Measurements from ENCODE around the gene TTLL6.

The TTLL6 gene

DNA sequence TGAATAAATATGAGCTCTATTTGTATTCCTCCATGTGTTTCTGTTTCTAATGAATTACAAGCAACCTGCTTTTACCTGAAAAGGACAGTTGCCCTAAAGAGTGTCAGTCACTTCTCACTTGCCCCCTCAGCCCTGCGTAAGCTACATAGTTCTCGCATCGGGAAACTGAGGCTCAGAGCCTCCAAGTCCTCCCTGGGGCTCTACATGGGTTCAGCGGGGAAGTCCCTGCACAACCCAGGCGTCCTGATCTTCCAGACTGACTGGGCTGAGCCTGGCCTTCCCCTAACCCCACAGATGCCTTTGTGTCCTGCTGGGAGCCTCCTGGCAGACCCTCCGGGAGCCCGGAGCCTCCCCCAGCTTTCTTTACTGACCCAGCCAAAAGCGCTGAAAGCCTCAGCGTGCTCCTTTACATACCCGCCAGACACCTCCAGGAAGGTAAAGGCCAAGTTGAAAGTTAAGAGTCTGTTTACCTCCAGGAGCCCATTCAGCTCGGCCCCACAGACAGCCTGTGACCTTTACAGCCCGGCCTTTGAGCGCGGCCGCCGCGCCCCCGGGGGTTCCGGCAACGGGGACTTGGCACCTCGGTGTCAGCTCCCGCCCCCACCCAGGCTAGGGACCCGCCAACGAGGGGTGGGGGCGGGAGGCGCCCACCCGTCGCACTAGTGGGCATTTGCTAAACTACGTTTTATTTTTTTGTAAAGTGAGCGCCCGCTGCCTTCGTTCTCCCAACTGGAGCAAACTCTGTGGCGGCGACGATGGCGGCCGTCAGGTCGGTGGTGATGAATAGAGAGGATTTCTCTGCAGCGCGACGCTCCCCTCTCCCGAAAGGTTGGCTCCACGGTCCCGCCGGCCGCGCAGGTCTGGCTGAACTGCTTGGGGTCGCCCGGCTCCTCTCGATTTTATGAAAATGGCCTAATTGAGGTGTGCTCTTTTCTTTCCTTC lies 84.1 kb downstream of the TTLL6 start:
- TF ChIP-seq, protein P1, sequence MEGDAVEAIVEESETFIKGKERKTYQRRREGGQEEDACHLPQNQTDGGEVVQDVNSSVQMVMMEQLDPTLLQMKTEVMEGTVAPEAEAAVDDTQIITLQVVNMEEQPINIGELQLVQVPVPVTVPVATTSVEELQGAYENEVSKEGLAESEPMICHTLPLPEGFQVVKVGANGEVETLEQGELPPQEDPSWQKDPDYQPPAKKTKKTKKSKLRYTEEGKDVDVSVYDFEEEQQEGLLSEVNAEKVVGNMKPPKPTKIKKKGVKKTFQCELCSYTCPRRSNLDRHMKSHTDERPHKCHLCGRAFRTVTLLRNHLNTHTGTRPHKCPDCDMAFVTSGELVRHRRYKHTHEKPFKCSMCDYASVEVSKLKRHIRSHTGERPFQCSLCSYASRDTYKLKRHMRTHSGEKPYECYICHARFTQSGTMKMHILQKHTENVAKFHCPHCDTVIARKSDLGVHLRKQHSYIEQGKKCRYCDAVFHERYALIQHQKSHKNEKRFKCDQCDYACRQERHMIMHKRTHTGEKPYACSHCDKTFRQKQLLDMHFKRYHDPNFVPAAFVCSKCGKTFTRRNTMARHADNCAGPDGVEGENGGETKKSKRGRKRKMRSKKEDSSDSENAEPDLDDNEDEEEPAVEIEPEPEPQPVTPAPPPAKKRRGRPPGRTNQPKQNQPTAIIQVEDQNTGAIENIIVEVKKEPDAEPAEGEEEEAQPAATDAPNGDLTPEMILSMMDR (IDR thresholded peaks at IDR 0.05; ENCODE audit: low read depth, low read length): no peak
- no peak for DNase-seq (ENCODE audit: low read depth in 2 of 2)
- no peak overlapping the region for H3K4me3 ChIP-seq (replicated peaks in 1 of 2; ENCODE audit: low read depth in 2 of 2, low read length in 2 of 2)

DNA sequence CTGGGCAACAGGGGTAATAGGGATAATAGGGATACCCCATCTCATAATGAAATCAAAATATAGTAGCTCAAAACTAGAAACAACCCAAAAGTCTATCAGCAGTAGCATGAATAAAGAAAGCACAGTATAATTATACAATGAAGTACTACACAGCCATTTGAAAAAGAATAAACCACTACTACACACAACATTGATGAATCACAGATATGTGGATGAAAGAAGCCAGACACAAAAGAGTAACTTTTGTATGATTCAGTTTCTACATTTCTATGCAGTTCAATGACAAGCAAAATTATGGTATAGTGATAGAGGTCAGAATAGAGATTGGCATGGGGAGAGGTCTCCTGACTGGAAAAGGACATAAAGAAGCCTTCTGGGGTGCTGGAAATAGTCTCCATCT lies 85.7 kb downstream of the TTLL6 start:
- TF ChIP-seq, protein P1 (IDR thresholded peaks at IDR 0.05; ENCODE audit: low read depth, low read length): no peak
- no peak overlapping the region for H3K4me3 ChIP-seq (replicated peaks in 1 of 2; ENCODE audit: low read depth in 2 of 2, low read length in 2 of 2)
- DNase-seq (ENCODE audit: low read depth in 2 of 2): no peak

DNA sequence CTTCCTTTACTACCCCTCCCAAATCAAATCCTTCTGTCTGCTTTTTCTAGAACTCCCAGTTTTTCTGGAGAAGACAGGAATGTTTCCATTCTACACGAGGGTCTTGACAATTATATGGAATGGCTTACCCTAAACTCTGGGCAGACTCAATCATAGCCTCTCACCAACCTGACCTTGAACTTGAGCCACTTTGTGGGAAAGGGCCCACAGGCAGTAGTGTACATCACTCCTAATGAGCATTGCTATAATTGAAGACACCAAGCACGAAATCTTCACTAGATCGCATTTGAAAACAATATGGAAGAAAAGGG lies 86.8 kb downstream of the TTLL6 start:
- DNase-seq (ENCODE audit: low read depth in 2 of 2): no peak
- no peak overlapping the region for H3K4me3 ChIP-seq (replicated peaks in 1 of 2; ENCODE audit: low read depth in 2 of 2, low read length in 2 of 2)
- TF ChIP-seq, protein P1 (IDR thresholded peaks at IDR 0.05; ENCODE audit: low read depth, low read length): no peak

DNA sequence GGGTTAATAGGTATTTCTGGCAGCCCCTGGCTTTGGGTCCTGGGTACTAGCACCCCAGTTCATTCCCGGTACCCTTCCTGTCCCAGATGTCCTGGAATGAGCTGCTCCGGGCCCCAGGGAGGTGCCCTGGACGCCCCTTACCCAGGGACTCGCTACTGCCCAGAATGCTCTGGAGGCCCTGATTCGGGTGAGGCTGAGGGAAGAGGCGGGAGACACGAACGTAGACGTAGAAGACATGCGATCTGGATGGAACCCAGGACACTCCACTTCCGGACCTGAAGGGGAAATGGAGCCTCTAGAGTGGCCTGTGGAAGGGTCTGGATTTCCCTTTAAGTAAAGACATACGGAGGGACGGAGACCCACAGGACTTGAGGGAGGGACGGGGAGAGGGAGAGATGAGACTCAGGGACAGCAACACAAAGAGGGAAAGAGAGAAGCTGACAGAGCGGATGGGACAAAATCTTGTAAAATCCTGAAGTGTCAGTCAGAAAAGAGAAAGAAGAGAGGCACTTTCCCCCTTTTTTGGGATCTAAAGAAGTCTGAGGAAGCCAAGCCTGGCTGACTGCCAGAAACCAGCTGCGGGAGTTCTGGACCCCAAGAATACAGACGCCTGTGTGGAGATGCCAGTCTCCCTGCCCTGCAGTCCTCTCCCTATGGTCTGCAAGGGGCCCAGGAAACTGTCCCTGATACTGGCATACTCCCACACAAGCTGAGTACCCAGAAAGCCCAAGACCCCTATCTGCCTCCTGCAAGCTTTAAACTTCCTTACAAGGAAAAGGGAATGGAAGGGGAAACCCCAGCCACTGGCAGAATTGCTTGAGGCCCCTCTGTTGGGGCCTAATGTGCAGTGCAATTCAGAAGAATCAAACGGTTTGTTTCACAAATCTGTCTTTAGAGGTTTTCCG lies 87.4 kb downstream of the TTLL6 start:
- H3K4me3 ChIP-seq (replicated peaks in 1 of 2; ENCODE audit: low read depth in 2 of 2, low read length in 2 of 2): no peak overlapping the region
- no peak for DNase-seq (ENCODE audit: low read depth in 2 of 2)
- TF ChIP-seq, protein P1 (IDR thresholded peaks at IDR 0.05; ENCODE audit: low read depth, low read length): no peak

DNA sequence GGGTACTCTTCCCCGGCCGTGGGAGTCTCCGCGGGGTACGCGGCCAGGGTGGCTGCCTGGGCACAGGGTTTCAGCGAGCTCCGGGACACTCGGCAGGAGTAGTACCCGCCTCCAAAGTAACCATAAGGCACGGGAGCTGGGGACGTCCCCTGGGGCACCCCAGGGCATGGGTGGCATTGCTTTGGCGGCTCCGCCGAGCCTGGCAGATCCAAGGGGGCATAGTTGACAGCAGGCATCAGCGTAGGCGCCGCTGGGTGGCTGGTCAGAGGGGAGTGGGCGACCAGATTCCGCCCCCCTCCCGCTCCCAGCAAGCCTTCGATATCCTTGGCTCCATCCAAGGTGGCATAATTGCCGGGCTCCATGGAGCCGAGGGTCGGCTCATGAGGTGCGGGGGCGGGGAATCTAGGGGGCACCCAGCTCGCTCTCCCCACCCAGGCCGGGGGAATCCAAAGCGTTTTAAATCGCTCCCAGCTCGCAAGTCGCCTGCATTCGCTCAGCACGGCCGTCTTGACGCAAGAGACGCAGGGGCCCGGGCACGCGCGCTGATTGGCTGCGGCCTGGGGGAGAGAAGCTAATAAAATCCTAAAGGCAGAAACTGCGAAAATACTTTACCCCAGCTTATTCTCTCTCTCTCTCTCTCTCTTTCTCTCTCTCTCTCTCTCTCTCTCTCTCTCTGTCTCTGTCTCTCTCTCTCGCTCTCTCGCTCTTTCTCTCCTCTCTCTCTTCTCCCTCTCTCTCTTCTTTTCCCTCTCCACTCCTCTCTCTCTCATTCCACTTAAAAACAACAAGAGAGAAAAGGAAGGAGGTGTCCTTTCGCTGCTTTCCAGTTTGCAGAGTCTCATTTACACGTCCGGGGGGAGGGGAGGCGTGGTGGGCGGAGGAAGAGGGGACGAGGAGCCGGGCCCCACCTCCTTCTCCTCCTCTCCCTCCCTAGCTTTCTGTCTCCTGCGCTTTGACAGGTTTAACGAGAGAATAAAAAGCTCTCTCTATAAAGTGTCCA lies 88.5 kb downstream of the TTLL6 start, which contains the start of gene HOXB13:
HOXB13 (minus strand) TSS at position 519 of the 1,000 bp plus-strand sequence; CDS start at position 362, 157 bp downstream.
- H3K4me3 ChIP-seq (replicated peaks in 1 of 2; ENCODE audit: low read depth in 2 of 2, low read length in 2 of 2): no peak within 1 kb of the TSS
- TF ChIP-seq, protein P1 (IDR thresholded peaks at IDR 0.05; ENCODE audit: low read depth, low read length): no peak
- DNase-seq (ENCODE audit: low read depth in 2 of 2): peak in 1 of 2 donors; percentile 29

All from cardiac fibroblast (primary cell).